ENCODE results near the gene APH1B.

The APH1B gene

GRCh38 chr15:63312286-63312685, 34.9 kb downstream of the APH1B start:
- TF ChIP-seq CTCF (IDR thresholded peaks at IDR 0.05): no peak

GRCh38 chr15:63313825-63314224, 36.4 kb downstream of the APH1B start:
- no peak for TF ChIP-seq CTCF (IDR thresholded peaks at IDR 0.05)

GRCh38 chr15:63314409-63314808, 37.0 kb downstream of the APH1B start:
- no peak for TF ChIP-seq CTCF (IDR thresholded peaks at IDR 0.05)

- TF ChIP-seq CTCF (IDR thresholded peaks at IDR 0.05): no peak
Observed at GRCh38 chr15:63318344-63318743, 40.9 kb downstream of the APH1B start.

- TF ChIP-seq CTCF (IDR thresholded peaks at IDR 0.05): no peak
Observed at GRCh38 chr15:63319065-63319464, 41.7 kb downstream of the APH1B start.

- no peak for TF ChIP-seq CTCF (IDR thresholded peaks at IDR 0.05)
Observed at GRCh38 chr15:63321462-63321861, 44.1 kb downstream of the APH1B start.

- no peak for TF ChIP-seq CTCF (IDR thresholded peaks at IDR 0.05)
Observed at GRCh38 chr15:63322541-63322940, 45.1 kb downstream of the APH1B start.

GRCh38 chr15:63323798-63324563, 46.6 kb downstream of the APH1B start:
- no peak for TF ChIP-seq CTCF (IDR thresholded peaks at IDR 0.05)
